ENCODE data around the gene NBPF20.
A peak's percentile ranks its signal among the peaks of the same experiment; 100 is the strongest.
"Not testable (repeated sequence)": the region's sequence is repeated elsewhere in the genome, so short reads cannot be mapped to it uniquely, and the experiment has no call there.

The NBPF20 gene

DNA sequence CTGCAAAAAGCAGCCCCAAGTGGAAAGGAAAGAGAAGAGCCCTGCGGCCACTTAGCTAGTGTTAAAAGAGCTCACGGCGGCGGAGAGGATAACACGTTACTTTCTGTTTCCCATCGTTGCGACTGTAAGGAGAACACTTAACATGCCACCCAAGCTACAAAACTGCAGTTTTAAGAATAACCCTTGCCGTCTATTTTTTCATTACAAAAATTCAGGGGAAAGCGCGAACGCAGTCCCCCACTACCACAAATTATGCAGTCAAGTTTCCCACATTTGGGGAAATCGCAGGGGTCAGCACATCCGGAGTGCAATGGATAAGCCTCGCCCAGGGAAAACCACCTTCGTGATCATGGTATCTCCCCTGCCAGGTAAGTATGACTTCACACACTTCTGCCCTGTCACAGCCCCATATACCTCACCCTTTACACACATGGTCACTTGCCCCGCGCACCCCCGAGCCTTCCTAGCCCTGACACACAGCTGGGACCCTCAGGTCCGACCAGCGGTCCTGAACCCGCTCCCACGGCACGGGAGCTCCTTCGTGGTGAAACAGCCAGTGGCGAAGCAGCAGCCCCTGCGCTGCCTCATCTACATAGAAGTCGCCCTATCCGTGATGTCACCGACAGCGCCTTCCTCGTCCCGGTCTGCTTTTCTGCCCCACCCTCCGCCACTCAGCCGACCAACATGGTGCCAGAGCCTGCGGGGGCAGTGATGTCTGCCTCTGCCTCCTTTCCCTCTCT lies 40.2 kb upstream of the NBPF20 start:
- peak; percentile 84 to 88 for DNase-seq
- not testable (repeated sequence) for H2AK5ac ChIP-seq (ENCODE audit: low read length); H3K79me1 ChIP-seq (ENCODE audit: low read length); H2BK12ac ChIP-seq (ENCODE audit: low read length); H3K9ac ChIP-seq (ENCODE audit: low read length); H4K12ac ChIP-seq (ENCODE audit: low read depth, low read length); H3K14ac ChIP-seq (ENCODE audit: low read length); H3K23ac ChIP-seq (ENCODE audit: low read length); H3K36me3 ChIP-seq (ENCODE audit: control insufficient read depth in 1 of 2, insufficient read depth in 2 of 2, low read length in 2 of 2); H3K27me3 ChIP-seq (ENCODE audit: insufficient read depth, low read length); H3K79me2 ChIP-seq (ENCODE audit: control insufficient read depth, insufficient read depth, low read length, poor library complexity); H3K27ac ChIP-seq (ENCODE audit: low read depth, low read length); H3K4me3 ChIP-seq (ENCODE audit: low read depth, low read length); H3K18ac ChIP-seq (ENCODE audit: low read length); H3K4me1 ChIP-seq (ENCODE audit: control insufficient read depth in 1 of 2, insufficient read depth in 2 of 2, low read length in 2 of 2); H3K9me3 ChIP-seq (ENCODE audit: insufficient read depth, low read depth, low read length); H3K4ac ChIP-seq (ENCODE audit: low read depth, low read length); H4K8ac ChIP-seq (ENCODE audit: low read depth, low read length); H2AFZ ChIP-seq (ENCODE audit: insufficient read depth, low read length, poor library complexity)
- peak overlapping the region; percentile 98 for H2BK5ac ChIP-seq (ENCODE audit: low read depth, low read length, poor library complexity)
- H4K91ac ChIP-seq (ENCODE audit: low read depth, low read length): peak overlapping the region; percentile 87
- peak overlapping the region; percentile 76 for H2BK120ac ChIP-seq (ENCODE audit: insufficient read depth, low read length, poor library complexity)
- H3K4me2 ChIP-seq (ENCODE audit: low read length): peak overlapping the region; percentile 55
- no CpG with 5 or more reads among the region's 35 CpGs for WGBS (ENCODE audit: extremely low coverage, insufficient coverage, insufficient read length)

DNA sequence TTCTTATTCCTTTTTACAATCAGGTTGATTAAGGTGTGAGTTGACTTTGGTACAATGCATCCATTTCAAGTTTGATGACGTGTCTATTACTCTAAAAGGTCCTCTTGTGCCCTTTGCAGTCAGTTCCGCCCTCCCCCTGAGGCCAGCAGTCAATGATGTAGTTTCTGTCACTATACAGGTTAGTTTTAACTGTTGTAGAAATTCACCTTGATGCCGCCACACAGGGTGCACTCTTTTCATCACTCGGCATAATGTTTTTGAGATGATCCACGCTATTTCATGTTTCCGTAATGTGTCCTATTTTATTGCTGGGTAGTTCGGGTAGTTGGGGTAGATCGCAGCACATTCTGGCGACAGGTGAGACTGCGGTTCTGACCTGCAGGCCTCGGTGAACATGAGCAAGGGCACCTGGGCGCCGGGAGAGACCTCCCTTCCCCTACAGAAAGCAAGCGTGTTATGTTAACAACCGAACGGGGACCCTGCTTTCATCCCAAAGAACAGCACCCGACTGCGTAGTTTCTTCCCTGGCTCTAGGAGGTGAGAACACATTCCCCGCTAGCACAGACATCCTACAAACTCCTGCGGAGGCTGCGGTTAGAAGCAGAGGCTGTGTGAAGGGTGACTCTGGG lies 39.4 kb upstream of the NBPF20 start:
- H2AFZ ChIP-seq (ENCODE audit: insufficient read depth, low read length, poor library complexity); H4K91ac ChIP-seq (ENCODE audit: low read depth, low read length); H2BK12ac ChIP-seq (ENCODE audit: low read length); H3K79me1 ChIP-seq (ENCODE audit: low read length); H3K18ac ChIP-seq (ENCODE audit: low read length); H4K8ac ChIP-seq (ENCODE audit: low read depth, low read length); H2BK120ac ChIP-seq (ENCODE audit: insufficient read depth, low read length, poor library complexity); H2BK5ac ChIP-seq (ENCODE audit: low read depth, low read length, poor library complexity); DNase-seq; H3K9me3 ChIP-seq (ENCODE audit: insufficient read depth, low read depth, low read length); H4K12ac ChIP-seq (ENCODE audit: low read depth, low read length); H3K23ac ChIP-seq (ENCODE audit: low read length); H3K14ac ChIP-seq (ENCODE audit: low read length); H3K4ac ChIP-seq (ENCODE audit: low read depth, low read length); H3K4me3 ChIP-seq (ENCODE audit: low read depth, low read length); H3K79me2 ChIP-seq (ENCODE audit: control insufficient read depth, insufficient read depth, low read length, poor library complexity); H3K9ac ChIP-seq (ENCODE audit: low read length); H3K27ac ChIP-seq (ENCODE audit: low read depth, low read length); H3K4me1 ChIP-seq (ENCODE audit: control insufficient read depth in 1 of 2, insufficient read depth in 2 of 2, low read length in 2 of 2); H3K4me2 ChIP-seq (ENCODE audit: low read length); H2AK5ac ChIP-seq (ENCODE audit: low read length); H3K36me3 ChIP-seq (ENCODE audit: control insufficient read depth in 1 of 2, insufficient read depth in 2 of 2, low read length in 2 of 2); H3K27me3 ChIP-seq (ENCODE audit: insufficient read depth, low read length): not testable (repeated sequence)
- WGBS (ENCODE audit: extremely low coverage, insufficient coverage, insufficient read length): no CpG with 5 or more reads among the region's 21 CpGs

- H3K14ac ChIP-seq (ENCODE audit: low read length); H3K9me3 ChIP-seq (ENCODE audit: insufficient read depth, low read depth, low read length); H3K4me2 ChIP-seq (ENCODE audit: low read length); H2AFZ ChIP-seq (ENCODE audit: insufficient read depth, low read length, poor library complexity); H3K18ac ChIP-seq (ENCODE audit: low read length); H2BK5ac ChIP-seq (ENCODE audit: low read depth, low read length, poor library complexity); H3K23ac ChIP-seq (ENCODE audit: low read length); H4K12ac ChIP-seq (ENCODE audit: low read depth, low read length); H2BK120ac ChIP-seq (ENCODE audit: insufficient read depth, low read length, poor library complexity); H3K27ac ChIP-seq (ENCODE audit: low read depth, low read length); H3K4me3 ChIP-seq (ENCODE audit: low read depth, low read length); H3K9ac ChIP-seq (ENCODE audit: low read length); H4K8ac ChIP-seq (ENCODE audit: low read depth, low read length); H3K36me3 ChIP-seq (ENCODE audit: control insufficient read depth in 1 of 2, insufficient read depth in 2 of 2, low read length in 2 of 2); DNase-seq; H3K4me1 ChIP-seq (ENCODE audit: control insufficient read depth in 1 of 2, insufficient read depth in 2 of 2, low read length in 2 of 2); H3K79me2 ChIP-seq (ENCODE audit: control insufficient read depth, insufficient read depth, low read length, poor library complexity); H2AK5ac ChIP-seq (ENCODE audit: low read length); H3K4ac ChIP-seq (ENCODE audit: low read depth, low read length); H3K79me1 ChIP-seq (ENCODE audit: low read length); H2BK12ac ChIP-seq (ENCODE audit: low read length); H4K91ac ChIP-seq (ENCODE audit: low read depth, low read length); H3K27me3 ChIP-seq (ENCODE audit: insufficient read depth, low read length): not testable (repeated sequence)
- WGBS (ENCODE audit: extremely low coverage, insufficient coverage, insufficient read length): no CpG with 5 or more reads among the region's 2 CpGs
These were observed 38.6 kb upstream of the NBPF20 start for GRCh38 chr1:145464017-145464416.

DNA sequence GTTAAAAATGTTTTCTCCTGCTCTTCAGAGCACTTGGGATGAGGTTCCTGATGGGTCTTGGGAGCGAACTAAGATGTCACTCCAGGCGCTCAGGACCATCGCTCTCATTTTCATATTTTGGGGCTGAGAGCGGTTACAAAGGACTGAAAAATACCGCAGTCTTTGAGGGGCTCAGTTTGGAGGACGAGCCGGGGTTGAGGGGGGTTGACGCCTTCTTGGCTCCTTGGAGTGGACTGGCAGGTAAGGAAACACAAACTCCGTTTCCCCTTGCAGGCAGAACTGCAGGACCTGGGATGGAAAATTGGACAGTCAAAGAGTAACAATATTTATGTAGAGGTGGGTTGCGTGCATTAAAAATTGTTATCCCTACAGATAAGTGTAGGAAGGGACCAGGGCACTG lies 35.3 kb upstream of the NBPF20 start:
- H3K4ac ChIP-seq (ENCODE audit: low read depth, low read length); H2AFZ ChIP-seq (ENCODE audit: insufficient read depth, low read length, poor library complexity); H4K8ac ChIP-seq (ENCODE audit: low read depth, low read length); DNase-seq; H3K4me2 ChIP-seq (ENCODE audit: low read length); H3K27ac ChIP-seq (ENCODE audit: low read depth, low read length); H4K91ac ChIP-seq (ENCODE audit: low read depth, low read length); H3K79me1 ChIP-seq (ENCODE audit: low read length); H3K4me1 ChIP-seq (ENCODE audit: control insufficient read depth in 1 of 2, insufficient read depth in 2 of 2, low read length in 2 of 2); H3K27me3 ChIP-seq (ENCODE audit: insufficient read depth, low read length); H4K12ac ChIP-seq (ENCODE audit: low read depth, low read length); H3K4me3 ChIP-seq (ENCODE audit: low read depth, low read length); H2AK5ac ChIP-seq (ENCODE audit: low read length); H3K36me3 ChIP-seq (ENCODE audit: control insufficient read depth in 1 of 2, insufficient read depth in 2 of 2, low read length in 2 of 2); H3K14ac ChIP-seq (ENCODE audit: low read length); H3K23ac ChIP-seq (ENCODE audit: low read length); H3K9me3 ChIP-seq (ENCODE audit: insufficient read depth, low read depth, low read length); H3K9ac ChIP-seq (ENCODE audit: low read length); H2BK5ac ChIP-seq (ENCODE audit: low read depth, low read length, poor library complexity); H2BK12ac ChIP-seq (ENCODE audit: low read length); H3K79me2 ChIP-seq (ENCODE audit: control insufficient read depth, insufficient read depth, low read length, poor library complexity); H2BK120ac ChIP-seq (ENCODE audit: insufficient read depth, low read length, poor library complexity); H3K18ac ChIP-seq (ENCODE audit: low read length): not testable (repeated sequence)
- WGBS (ENCODE audit: extremely low coverage, insufficient coverage, insufficient read length): no CpG with 5 or more reads among the region's 10 CpGs
